ENCODE results near the gene ADAD2.

DNA sequence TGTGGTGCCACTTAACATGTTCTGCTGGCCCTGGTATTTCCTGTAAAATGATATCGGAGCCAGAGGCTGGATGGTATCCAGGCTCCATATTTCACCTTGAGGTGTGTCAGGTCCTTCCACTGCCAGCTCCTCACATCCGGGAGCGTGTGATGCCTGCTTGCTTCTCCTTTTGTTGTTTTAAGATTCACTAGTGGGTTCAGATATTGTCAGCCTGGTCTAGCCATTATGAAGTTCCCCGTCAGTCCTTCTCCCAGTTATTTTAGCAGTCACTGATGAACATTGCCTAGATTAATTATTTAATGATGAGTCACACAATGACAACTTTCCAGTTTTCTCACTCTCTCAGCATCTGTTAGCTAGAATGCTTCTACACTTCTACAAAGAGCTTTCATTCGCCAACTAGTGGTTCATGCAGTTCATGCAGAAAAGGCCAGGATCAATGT, 34.6 kb upstream of the ADAD2 start:
- TF ChIP-seq EP300 (IDR thresholded peaks at IDR 0.05; ENCODE audit: low read depth) (no peak), POLR2A (IDR thresholded peaks at IDR 0.05) (no peak)
